ENCODE results near the gene COPS3.

DNA sequence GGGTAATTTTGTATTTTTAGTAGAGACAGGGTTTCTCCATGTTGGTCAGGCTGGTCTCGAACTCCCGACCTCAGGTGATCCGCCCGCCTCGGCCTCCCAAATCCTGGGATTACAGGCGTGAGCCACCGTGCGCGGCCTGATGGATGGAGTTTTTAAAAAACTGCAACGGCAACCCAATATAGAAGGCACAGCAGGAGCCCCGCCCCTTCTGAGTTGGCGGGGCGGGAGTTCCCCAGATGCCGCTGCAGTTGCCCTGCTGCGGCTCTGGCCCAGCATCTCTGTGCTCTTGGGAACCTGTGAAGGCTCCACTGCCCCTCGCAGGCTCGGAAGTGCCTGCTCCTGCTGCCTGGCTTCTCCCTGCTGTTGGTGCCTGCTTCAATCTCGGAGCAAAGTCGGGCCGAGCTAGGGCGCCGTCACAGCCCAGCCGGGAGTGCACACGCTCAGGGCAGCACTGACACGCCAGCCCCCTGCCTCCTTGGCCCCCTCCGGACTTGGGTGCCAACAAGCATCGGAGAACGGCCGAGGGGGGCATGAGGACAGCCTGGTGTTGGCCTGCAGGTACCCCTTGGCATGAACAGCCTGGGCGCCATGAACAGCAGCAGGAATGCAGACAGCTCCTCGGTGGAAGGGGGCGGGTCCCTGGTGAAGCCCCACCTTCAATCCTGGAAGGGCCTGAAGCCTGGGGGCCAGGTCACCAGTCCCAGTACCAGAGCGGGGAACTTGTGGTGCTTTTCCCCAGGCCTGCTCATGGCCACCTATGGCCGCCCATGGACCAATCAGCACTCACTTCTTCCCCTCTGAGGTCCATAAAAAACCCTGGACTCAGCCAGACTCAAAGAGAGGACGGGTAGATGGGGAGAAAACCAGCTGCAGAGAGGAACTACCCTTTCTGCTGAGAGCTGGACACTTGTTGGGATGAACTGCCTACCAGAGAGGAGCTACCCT is 19.9 kb upstream of the COPS3 start:
- TF ChIP-seq GATA3 (IDR thresholded peaks at IDR 0.05; ENCODE audit: low read depth, low read length) (no peak), GATA2 (IDR thresholded peaks at IDR 0.05; ENCODE audit: low read depth, low read length) (no peak)
